A549 (cell line): ENCODE results near the gene FAM50B. TPM values are rescaled to one million over a fixed set of nuclear protein-coding genes. Genes with fewer than 3 reads are reported as not detected.

Experiments
- ATAC-seq, 2 experiments: fragments of 200-7000 bp in 1 of 2; fragments of >200 bp in 1 of 2; cut with Nextera tagmentation in 1 of 2; cut with Tn5 transposase in 1 of 2; 3 replicates each; pipeline versions ENCODE4 v1.8.0 to v1.9.1; 2018 to 2020; ENCODE audit warnings: mild to moderate bottlenecking in 1 of 2, moderate library complexity in 1 of 2
- CTCF ChIA-PET: fragments of 300-600 bp; sonication (Branson Sonifier 250); formaldehyde crosslinking; extraction: SDS; loops from one replicate; lab custom pipeline; 2021; ENCODE audit warnings: antibody characterized with exemption, inconsistent platforms; lab: Yijun Ruan, JAX
- POLR2A ChIA-PET: fragments of 350-600 bp; formaldehyde crosslinking; extraction: SDS; loops from one replicate; lab custom pipeline; 2021; ENCODE audit warnings: antibody characterized with exemption, inconsistent platforms; lab: Yijun Ruan, JAX
- DNase-seq, 2 experiments: peaks; one replicate each; pipeline versions ENCODE4 v3.0.0 to v3.0.0-alpha.2; 2011 to 2016; ENCODE audit warnings: low read depth in 1 of 2, low spot score in 1 of 2
- FAIRE-seq: peaks from 2 replicates; lab custom pipeline; 2011; peaks lifted over from hg19 to GRCh38; lab: Jason Lieb, UNC
- H3K27ac ChIP-seq, 2 experiments: fragments of >200 bp; sonication (Bioruptor Twin); formaldehyde crosslinking; 3 replicates each; pipeline ENCODE4 v1.5.1; 2016 to 2017
- H3K4me1 ChIP-seq: fragments of >200 bp; sonication (Bioruptor Twin); formaldehyde crosslinking; 3 replicates; pipeline ENCODE4 v1.6.1; 2016
- H3K4me2 ChIP-seq: fragments of >200 bp; sonication (Bioruptor Twin); formaldehyde crosslinking; 3 replicates; pipeline ENCODE4 v1.6.1; 2016
- H3K4me3 ChIP-seq: fragments of >200 bp; sonication (Bioruptor Twin); formaldehyde crosslinking; 3 replicates; pipeline ENCODE4 v1.5.1; 2016
- H3K9me3 ChIP-seq: fragments of >200 bp; sonication (Bioruptor Twin); formaldehyde crosslinking; 3 replicates; pipeline ENCODE4 v1.6.1; 2016
- CBX8 ChIP-seq: fragments of 200-600 bp; sonication (generic); IDR thresholded peaks from 2 replicates; pipeline ENCODE4 v1.6.1; 2016
- CEBPB ChIP-seq, 2 experiments: fragments of >200 bp in 1 of 2; sonication (Bioruptor Twin) in 1 of 2; formaldehyde crosslinking in 1 of 2; IDR thresholded peaks; 2 replicates each; pipeline ENCODE4 v1.6.1; 2012 to 2016
- CHD4 ChIP-seq: fragments of 200-600 bp; sonication (generic); IDR thresholded peaks from 2 replicates; pipeline ENCODE4 v1.6.1; 2016; ENCODE audit warnings: antibody characterized with exemption, mild to moderate bottlenecking, borderline replicate concordance
- EP300 ChIP-seq, 2 experiments: fragments of >200 bp; sonication (Bioruptor Twin); formaldehyde crosslinking; IDR thresholded peaks; 2 replicates in 1 of 2; 3 replicates in 1 of 2; pipeline ENCODE4 v1.6.1; 2016 to 2017
- ESRRA ChIP-seq: fragments of 150-350 bp; IDR thresholded peaks from 2 replicates; pipeline ENCODE4 v1.6.1; 2014; ENCODE audit warnings: mild to moderate bottlenecking, low read length, borderline replicate concordance
- FOXS1 ChIP-seq: fragments of 250-450 bp; sonication (Bioruptor Pico); IDR thresholded peaks from 2 replicates; pipeline ENCODE4 v1.5.0; 2020; ENCODE audit warnings: mild to moderate bottlenecking, moderate library complexity
- HEYL ChIP-seq: fragments of 250-450 bp; sonication (Bioruptor Pico); IDR thresholded peaks from 2 replicates; pipeline ENCODE4 v1.8.0; 2021; ENCODE audit warnings: mild to moderate bottlenecking, moderate library complexity
- HOXB13 ChIP-seq: fragments of 250-450 bp; sonication (Bioruptor Pico); IDR thresholded peaks from 2 replicates; pipeline ENCODE4 v1.5.0; 2020; ENCODE audit warnings: low read depth, mild to moderate bottlenecking, moderate library complexity
- HOXB5 ChIP-seq: fragments of 250-450 bp; sonication (Bioruptor Pico); IDR thresholded peaks from 2 replicates; pipeline ENCODE4 v1.5.0; 2020; ENCODE audit warnings: mild to moderate bottlenecking, moderate library complexity
- MAFK ChIP-seq: fragments of 450-650 bp; IDR thresholded peaks from 2 replicates; pipeline ENCODE4 v1.6.1; 2014; ENCODE audit not compliant: partially characterized antibody
- MAZ ChIP-seq: fragments of 150-350 bp; IDR thresholded peaks from 2 replicates; pipeline ENCODE4 v1.6.1; 2014; ENCODE audit warnings: antibody characterized with exemption, low read depth, low read length, borderline replicate concordance
- MYC ChIP-seq: IDR thresholded peaks from 2 replicates; pipeline ENCODE4 v1.6.1; 2012; ENCODE audit warnings: mild to moderate bottlenecking, inconsistent platforms, low read length, improper control_type of control experiment, borderline replicate concordance
- NFE2L2 ChIP-seq: fragments of 150-350 bp; conservative IDR thresholded peaks from 2 replicates; pipeline ENCODE4 v1.6.1; 2014; ENCODE audit warnings: low read length
- POLR2A ChIP-seq: IDR thresholded peaks from 2 replicates; pipeline ENCODE4 v1.6.1; 2012; ENCODE audit warnings: mild to moderate bottlenecking, low read length
- RAD21 ChIP-seq, 2 experiments: fragments of >200 bp in 1 of 2; sonication (Bioruptor Twin) in 1 of 2; formaldehyde crosslinking in 1 of 2; IDR thresholded peaks in 1 of 2; conservative IDR thresholded peaks in 1 of 2; 2 replicates in 1 of 2; 3 replicates in 1 of 2; pipeline ENCODE4 v1.6.1; 2012 to 2018; ENCODE audit warnings: inconsistent platforms in 1 of 2
- RARB ChIP-seq: fragments of 250-450 bp; sonication (Bioruptor Pico); IDR thresholded peaks from 2 replicates; pipeline ENCODE4 v1.8.0; 2021; ENCODE audit warnings: mild to moderate bottlenecking, moderate library complexity
- RCOR1 ChIP-seq: fragments of 150-350 bp; IDR thresholded peaks from 2 replicates; pipeline ENCODE4 v1.6.1; 2014; ENCODE audit warnings: antibody characterized with exemption, low read length, low read depth
- SMC3 ChIP-seq: fragments of >200 bp; sonication (Bioruptor Twin); formaldehyde crosslinking; IDR thresholded peaks from 3 replicates; pipeline ENCODE4 v1.6.1; 2018; ENCODE audit warnings: inconsistent platforms
- SREBF2 ChIP-seq: fragments of 450-650 bp; IDR thresholded peaks from 2 replicates; pipeline ENCODE4 v1.6.1; 2014; ENCODE audit warnings: mild to moderate bottlenecking, moderate library complexity
- TP53 ChIP-seq: fragments of 250-450 bp; sonication (Bioruptor Pico); IDR thresholded peaks from 2 replicates; pipeline ENCODE4 v1.5.0; 2021; ENCODE audit warnings: mild to moderate bottlenecking, moderate library complexity
- ZFP36 ChIP-seq: fragments of 450-650 bp; IDR thresholded peaks from 2 replicates; pipeline ENCODE4 v1.6.1; 2014; ENCODE audit warnings: borderline replicate concordance; ENCODE audit not compliant: partially characterized antibody
- ZNF302 ChIP-seq: fragments of 250-450 bp; sonication (Bioruptor Pico); IDR thresholded peaks from 2 replicates; pipeline ENCODE4 v1.9.0; 2021; ENCODE audit warnings: inconsistent platforms, mild to moderate bottlenecking, moderate library complexity
- WGBS: methylation state at CpG from one replicate; pipeline ENCODE4 v1.1.6; 2017; ENCODE audit errors: missing lambda C conversion rate; 5-methylcytosine and 5-hydroxymethylcytosine counted together
- polyA plus RNA-seq, 4 experiments: library from polyadenylated mRNA; depleted of rRNA in 3 of 4; stranded (reverse); fragments of >200 nt; fragmentation: RNase III in 1 of 4; extraction: RNeasy Plus Mini Kit Qiagen cat#74134 plus additional on column Dnase treatment in 1 of 4; gene quantifications; 2 replicates in 3 of 4; 3 replicates in 1 of 4; pipeline ENCODE4 v1.2.3, GENCODE V29; 2011 to 2017
- TF ChIP-seq, protein P1 (sequence below): fragments of >200 bp; sonication (Bioruptor Twin); formaldehyde crosslinking; IDR thresholded peaks from 3 replicates; pipeline ENCODE4 v1.5.1; 2016
- TF ChIP-seq, protein P2 (sequence below): fragments of 250-450 bp; sonication (Bioruptor Pico); IDR thresholded peaks from 2 replicates; pipeline ENCODE4 v1.5.0; 2020; ENCODE audit warnings: low read depth, mild to moderate bottlenecking, moderate library complexity
- TF ChIP-seq, protein P3 (sequence below): IDR thresholded peaks from 2 replicates; pipeline ENCODE4 v1.6.1; 2012
- TF ChIP-seq, protein P4 (sequence below): fragments of 250-450 bp; sonication (Bioruptor Pico); IDR thresholded peaks from 2 replicates; pipeline ENCODE4 v1.5.0; 2021; ENCODE audit warnings: mild to moderate bottlenecking, moderate library complexity, borderline replicate concordance

FAM50B gene
- polyA plus RNA-seq, 2 of the 4 experiments (the other 2 are of a cell fraction) = 5.1 to 6.4 TPM

DNA sequence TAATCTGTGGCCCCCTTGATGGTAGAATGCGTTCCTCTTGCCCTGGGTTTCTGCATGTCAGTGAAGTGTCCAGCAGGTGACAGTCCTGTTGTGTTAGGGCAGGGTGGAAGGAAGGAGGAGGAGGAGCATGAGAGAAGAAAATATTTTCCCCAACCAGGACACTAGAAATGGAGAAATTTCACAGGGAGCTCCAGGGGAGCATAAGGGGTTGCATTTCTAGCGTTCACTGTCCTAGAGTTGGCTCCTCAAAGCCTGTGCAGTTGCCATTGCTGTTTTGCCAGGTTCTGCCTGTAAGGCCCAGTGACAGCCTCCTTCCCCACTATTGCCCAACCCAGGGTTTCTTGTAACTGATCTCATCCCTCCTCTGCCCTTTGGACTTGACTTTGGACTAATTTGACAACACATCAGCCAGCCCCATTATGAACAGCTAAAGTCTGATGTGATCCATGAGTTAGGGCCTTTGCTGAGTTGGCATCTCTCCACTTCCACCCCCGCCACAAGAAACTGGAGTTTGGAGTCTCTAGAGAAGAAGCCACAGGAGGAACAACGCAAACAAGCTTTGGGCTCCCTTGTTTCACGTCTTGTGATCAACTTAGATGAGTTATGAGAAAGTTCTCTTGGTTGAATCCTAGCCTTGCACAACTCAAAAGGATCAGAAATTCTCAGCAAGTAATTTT, 14.0 kb upstream of the FAM50B start:
- no peak for FAIRE-seq
- H3K4me3 ChIP-seq = no peak overlapping the region
- TF ChIP-seq SMC3 = peak; percentile 24; the same call in 1 of the 3 replicates
- TF ChIP-seq MAFK = peak; percentile 63
- no peak for TF ChIP-seq RCOR1
- TF ChIP-seq RAD21 (conservative IDR thresholded peaks at IDR 0.05 in 1 of 2, IDR thresholded peaks at IDR 0.05 in 1 of 2) = peak; percentile 39 to 52; a peak in 3 of 5 replicates
- TF ChIP-seq, protein P1, sequence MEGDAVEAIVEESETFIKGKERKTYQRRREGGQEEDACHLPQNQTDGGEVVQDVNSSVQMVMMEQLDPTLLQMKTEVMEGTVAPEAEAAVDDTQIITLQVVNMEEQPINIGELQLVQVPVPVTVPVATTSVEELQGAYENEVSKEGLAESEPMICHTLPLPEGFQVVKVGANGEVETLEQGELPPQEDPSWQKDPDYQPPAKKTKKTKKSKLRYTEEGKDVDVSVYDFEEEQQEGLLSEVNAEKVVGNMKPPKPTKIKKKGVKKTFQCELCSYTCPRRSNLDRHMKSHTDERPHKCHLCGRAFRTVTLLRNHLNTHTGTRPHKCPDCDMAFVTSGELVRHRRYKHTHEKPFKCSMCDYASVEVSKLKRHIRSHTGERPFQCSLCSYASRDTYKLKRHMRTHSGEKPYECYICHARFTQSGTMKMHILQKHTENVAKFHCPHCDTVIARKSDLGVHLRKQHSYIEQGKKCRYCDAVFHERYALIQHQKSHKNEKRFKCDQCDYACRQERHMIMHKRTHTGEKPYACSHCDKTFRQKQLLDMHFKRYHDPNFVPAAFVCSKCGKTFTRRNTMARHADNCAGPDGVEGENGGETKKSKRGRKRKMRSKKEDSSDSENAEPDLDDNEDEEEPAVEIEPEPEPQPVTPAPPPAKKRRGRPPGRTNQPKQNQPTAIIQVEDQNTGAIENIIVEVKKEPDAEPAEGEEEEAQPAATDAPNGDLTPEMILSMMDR = peak; percentile 26; the same call in 1 of the 3 replicates
- TF ChIP-seq CEBPB (IDR thresholded peaks at IDR 0.05) = peak in 1 of 2 experiments; percentile 53; a peak in 1 of 4 replicates
- TF ChIP-seq HOXB5 (CRISPR knock-in tag) = no peak
- peaks cover 12% of the 10 kb centered on the region; the same call in 2 of the 3 replicates for H3K4me1 ChIP-seq
- peak overlapping the region; percentile 44 to 71; a peak in 5 of 6 replicates for H3K27ac ChIP-seq
- no peaks in the 10 kb centered on the region for H3K9me3 ChIP-seq
- peak; percentile 59 to 69; a peak in 4 of 6 replicates for ATAC-seq
- peak overlapping the region; percentile 55 for H3K4me2 ChIP-seq
- CTCF ChIA-PET = interaction anchor here (0.8 to 1.8 kb wide), 8 partner anchors 14 to 151 kb away, joined by 3 to 9 read pairs (median 4); partner anchors contain the start of gene FAM50B
- DNase-seq = peak in 1 of 2 experiments; percentile 46
- WGBS = 64% methylated on average over 5 of the region's 5 CpGs
- POLR2A ChIA-PET = no interaction called here

DNA sequence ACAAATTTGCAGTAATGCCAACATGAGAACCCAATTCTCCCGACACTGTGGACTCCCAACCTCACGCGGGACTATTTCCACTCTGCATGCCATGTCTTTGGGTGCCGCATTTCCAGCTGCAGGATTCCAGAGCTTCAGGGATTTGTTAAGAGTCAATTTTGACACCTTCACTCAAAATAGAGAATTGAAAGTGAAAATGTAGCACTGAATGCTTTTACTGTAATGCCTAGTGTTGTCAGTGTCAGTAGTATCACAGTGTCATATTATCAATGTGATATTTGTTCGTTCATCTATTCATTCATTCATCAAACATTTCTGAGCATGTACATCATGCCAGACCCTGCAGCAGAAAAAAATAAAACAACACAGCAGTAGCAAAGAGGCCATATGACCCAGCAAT, 13.4 kb upstream of the FAM50B start:
- Histone ChIP-seq H3K4me1 (peaks cover 16% of the 10 kb centered on the region; the same call in 2 of the 3 replicates), H3K4me3 (no peak overlapping the region), H3K4me2 (peak overlapping the region; percentile 55; the same call in 2 of the 3 replicates), H3K9me3 (no peaks in the 10 kb centered on the region), H3K27ac (peak overlapping the region; percentile 19 to 71; a peak in 4 of 6 replicates)
- ATAC-seq (no peak), FAIRE-seq (no peak), DNase-seq (no peak)
- TF ChIP-seq SREBF2 = no peak
- no peak for TF ChIP-seq MAZ
- no peak for TF ChIP-seq NFE2L2
- no peak for TF ChIP-seq POLR2A
- TF ChIP-seq RARB (CRISPR knock-in tag) = no peak
- TF ChIP-seq CBX8 = no peak
- no peak for TF ChIP-seq HOXB13 (CRISPR knock-in tag)
- WGBS = 83% methylated on average over 5 of the region's 5 CpGs
- ChIA-PET CTCF (interaction anchor here (0.8 to 1.8 kb wide), 5 partner anchors 13 to 143 kb away, joined by 3 to 9 read pairs (median 5); partner anchors contain the start of gene FAM50B), POLR2A (no interaction called here)

DNA sequence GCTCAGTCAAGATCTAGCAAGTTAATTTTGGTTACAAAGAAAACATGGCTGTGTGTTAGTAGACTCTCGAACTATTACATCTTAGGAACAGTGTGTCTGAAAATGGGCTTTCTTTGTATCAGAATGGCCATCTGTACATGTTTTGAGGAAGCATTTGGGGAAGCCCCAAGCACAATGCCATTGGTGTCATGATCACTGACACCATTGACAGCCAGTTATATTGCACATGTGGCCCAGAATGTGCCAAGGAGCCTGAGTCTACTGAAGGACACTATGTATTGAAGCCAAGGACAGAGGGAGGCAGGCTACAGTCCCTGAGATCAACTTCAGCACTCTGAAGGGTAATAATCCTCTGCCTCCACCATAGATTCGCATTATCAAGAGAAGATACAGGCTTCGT, 12.6 kb upstream of the FAM50B start:
- DNase-seq = no peak
- H3K4me2 ChIP-seq = no peak overlapping the region
- ATAC-seq = no peak
- FAIRE-seq = no peak
- 90% methylated on average over 3 of the region's 3 CpGs for WGBS
- POLR2A ChIA-PET = no interaction called here
- peaks cover 24% of the 10 kb centered on the region for H3K4me1 ChIP-seq
- CTCF ChIA-PET = interaction anchor here (1.8 kb wide), 1 partner anchor 12 kb away, joined by 9 read pairs; the partner anchor contains the start of gene FAM50B
- H3K27ac ChIP-seq = no peak overlapping the region
- no peaks in the 10 kb centered on the region for H3K9me3 ChIP-seq
- H3K4me3 ChIP-seq = no peak overlapping the region
- TF ChIP-seq, protein P2, sequence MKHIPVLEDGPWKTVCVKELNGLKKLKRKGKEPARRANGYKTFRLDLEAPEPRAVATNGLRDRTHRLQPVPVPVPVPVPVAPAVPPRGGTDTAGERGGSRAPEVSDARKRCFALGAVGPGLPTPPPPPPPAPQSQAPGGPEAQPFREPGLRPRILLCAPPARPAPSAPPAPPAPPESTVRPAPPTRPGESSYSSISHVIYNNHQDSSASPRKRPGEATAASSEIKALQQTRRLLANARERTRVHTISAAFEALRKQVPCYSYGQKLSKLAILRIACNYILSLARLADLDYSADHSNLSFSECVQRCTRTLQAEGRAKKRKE (CRISPR knock-in tag) = no peak
- TF ChIP-seq, protein P3, sequence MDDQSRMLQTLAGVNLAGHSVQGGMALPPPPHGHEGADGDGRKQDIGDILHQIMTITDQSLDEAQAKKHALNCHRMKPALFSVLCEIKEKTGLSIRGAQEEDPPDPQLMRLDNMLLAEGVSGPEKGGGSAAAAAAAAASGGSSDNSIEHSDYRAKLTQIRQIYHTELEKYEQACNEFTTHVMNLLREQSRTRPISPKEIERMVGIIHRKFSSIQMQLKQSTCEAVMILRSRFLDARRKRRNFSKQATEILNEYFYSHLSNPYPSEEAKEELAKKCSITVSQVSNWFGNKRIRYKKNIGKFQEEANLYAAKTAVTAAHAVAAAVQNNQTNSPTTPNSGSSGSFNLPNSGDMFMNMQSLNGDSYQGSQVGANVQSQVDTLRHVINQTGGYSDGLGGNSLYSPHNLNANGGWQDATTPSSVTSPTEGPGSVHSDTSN = no peak
- TF ChIP-seq ZFP36 (no peak), EP300 (IDR thresholded peaks at IDR 0.05) (no peak), MAZ (no peak), RARB (CRISPR knock-in tag) (no peak), ZNF302 (CRISPR knock-in tag) (no peak), ESRRA (no peak), MAFK (no peak), POLR2A (no peak), TP53 (no peak), CEBPB (IDR thresholded peaks at IDR 0.05) (no peak), HEYL (CRISPR knock-in tag) (no peak), CHD4 (no peak), FOXS1 (CRISPR knock-in tag) (no peak), RCOR1 (no peak), MYC (no peak)
- TF ChIP-seq, protein P4, sequence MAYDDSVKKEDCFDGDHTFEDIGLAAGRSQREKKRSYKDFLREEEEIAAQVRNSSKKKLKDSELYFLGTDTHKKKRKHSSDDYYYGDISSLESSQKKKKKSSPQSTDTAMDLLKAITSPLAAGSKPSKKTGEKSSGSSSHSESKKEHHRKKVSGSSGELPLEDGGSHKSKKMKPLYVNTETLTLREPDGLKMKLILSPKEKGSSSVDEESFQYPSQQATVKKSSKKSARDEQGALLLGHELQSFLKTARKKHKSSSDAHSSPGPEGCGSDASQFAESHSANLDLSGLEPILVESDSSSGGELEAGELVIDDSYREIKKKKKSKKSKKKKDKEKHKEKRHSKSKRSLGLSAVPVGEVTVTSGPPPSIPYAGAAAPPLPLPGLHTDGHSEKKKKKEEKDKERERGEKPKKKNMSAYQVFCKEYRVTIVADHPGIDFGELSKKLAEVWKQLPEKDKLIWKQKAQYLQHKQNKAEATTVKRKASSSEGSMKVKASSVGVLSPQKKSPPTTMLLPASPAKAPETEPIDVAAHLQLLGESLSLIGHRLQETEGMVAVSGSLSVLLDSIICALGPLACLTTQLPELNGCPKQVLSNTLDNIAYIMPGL (CRISPR knock-in tag) = no peak
